AG20443 (cell line): ENCODE data around the gene SLC6A7.
A peak's percentile ranks its signal among the peaks of the same experiment; 100 is the strongest.
"Not testable (repeated sequence)": the region's sequence is repeated elsewhere in the genome, so short reads cannot be mapped to it uniquely, and the experiment has no call there.

Experiments used
- DNase-seq: peaks from one replicate; pipeline ENCODE4 v3.0.0; 2012; ENCODE audit warnings: low spot score, mixed read lengths

Gene SLC6A7

GRCh38 chr5:150241298-150242160 lies 51.7 kb downstream of the SLC6A7 start:
- no peak for DNase-seq

GRCh38 chr5:150242251-150242894 lies 52.5 kb downstream of the SLC6A7 start:
- DNase-seq, result no peak

DNA sequence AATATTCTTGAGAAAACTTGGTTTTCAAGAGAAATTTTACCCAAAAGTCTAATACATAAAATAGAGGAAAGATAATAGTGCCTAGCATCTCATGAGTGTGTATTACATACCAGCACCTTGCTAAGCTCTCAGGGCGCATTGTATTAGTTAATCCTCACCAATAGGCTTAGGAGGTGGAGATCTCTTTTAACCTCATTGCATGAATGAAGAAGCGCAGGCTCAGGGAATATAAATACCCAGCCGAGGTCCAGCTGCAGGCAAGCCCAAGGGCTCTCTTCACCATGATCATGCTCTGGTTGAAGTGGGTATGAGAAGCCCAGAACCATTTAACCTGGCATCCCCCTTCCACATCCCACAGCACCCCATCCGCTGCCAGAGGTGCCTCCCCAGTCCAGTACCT lies 53.7 kb downstream of the SLC6A7 start:
- DNase-seq, result no peak

DNA sequence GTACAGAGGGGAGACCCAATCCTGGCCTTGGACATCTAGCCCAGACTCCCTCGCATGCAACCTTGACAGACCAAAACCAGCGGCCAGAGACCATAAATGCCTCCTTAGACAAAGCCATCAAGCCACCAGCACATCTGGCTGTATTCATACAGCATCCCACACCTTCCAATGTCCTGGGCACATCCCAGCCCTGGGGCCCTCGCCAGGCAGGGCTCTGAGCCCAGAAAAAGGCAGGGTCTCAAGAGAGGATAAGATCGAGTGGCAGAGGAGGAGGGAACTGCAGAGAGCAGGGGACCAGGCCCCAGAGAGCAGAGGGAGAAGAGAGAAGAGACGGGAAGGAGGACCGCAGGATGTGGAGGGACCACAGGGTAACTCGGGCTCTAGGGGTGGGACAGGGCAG lies 54.3 kb downstream of the SLC6A7 start:
- no peak for DNase-seq

DNA sequence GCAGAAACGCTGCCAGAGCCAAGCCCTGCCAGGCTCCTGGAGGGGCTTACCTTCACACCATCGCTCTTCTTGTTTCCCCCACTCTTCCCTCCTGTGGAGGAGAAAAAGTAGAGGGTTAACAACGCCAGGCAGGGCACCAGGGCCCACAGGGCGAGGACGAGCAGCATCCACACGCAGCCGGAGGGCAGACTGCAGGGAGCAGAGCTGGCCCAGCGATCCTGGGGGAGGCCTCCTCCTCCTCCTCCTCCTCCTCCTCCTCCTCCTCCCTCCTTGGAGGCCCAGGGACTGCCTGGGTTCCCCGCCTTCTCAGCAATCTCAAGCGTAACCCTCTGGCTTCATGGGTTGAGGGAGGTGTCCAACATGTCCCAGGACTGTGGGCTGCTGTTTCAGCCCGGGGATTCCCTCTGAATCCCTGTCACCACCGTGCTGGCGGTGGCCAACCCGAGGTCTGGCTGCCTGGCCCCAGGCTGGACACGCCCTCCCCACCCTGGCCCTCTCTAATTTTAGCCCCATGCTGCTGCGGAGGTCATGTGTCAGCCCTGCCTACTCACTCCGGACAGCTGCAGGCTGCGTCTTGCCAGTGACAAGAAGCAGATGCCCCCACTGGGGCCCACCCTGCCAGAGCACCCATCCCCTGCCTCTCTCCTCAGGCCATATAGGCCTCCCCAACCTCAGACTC lies 55.4 kb downstream of the SLC6A7 start:
- peak; percentile 92 for DNase-seq

GRCh38 chr5:150245808-150246207 lies 55.9 kb downstream of the SLC6A7 start:
- no peak for DNase-seq

DNA sequence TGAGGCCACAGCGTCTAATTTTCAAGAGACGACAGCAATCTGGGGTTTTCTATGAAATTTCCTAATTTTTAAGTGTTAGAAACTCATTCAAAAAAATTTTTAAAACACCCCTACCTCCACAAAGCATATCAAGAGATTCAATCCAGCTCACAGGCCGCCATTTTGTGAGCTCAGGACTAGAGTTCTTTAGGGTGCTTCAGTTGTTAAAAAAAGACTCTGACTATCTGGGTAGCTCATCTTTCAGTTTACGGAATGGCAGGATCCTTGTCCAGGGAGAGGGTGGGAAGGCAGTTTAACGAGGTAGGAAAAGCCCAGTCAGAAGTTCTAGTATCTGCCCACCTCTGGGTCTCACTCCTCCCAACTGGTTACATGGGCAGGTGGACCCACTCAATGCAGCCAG lies 56.6 kb downstream of the SLC6A7 start:
- DNase-seq, result no peak

- DNase-seq, result no peak
These were observed 57.0 kb downstream of the SLC6A7 start for GRCh38 chr5:150246835-150247234.

DNA sequence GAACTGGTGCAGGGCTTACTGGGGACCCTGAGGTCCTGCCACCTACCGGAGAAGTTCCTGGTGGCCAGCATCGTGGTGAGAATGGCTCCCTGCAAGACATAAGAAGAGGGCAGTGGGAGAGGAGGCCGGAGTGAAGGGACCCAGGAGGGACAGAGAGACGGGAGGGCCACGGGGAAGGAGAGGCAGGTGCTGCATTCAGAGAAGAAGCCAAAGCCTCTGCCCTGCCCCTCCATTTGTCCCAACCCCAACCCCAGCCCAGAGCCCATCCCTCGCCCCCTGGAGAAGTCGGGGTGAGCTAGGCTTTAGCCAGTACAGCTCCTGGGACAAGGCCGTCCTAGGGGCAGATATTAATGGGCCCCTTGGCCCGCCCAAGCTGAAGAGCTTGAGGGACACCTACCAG lies 57.9 kb downstream of the SLC6A7 start:
- no peak for DNase-seq

DNA sequence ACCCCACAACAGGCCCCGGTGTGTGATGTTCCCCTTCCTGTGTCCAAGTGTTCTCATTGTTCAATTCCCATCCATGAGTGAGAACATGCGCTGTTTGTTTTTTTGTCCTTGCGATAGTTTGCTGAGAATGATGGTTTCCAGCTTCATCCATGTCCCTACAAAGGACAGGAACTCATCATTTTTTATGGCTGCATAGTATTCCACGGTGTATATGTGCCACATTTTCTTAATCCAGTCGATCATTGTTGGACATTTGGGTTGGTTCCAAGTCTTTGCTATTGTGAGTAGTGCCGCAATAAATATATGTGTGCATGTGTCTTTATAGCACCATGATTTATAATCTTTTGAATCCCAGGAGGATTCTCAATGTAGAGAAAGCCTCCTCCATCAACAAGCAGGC lies 58.6 kb downstream of the SLC6A7 start:
- DNase-seq, result not testable (repeated sequence)

DNA sequence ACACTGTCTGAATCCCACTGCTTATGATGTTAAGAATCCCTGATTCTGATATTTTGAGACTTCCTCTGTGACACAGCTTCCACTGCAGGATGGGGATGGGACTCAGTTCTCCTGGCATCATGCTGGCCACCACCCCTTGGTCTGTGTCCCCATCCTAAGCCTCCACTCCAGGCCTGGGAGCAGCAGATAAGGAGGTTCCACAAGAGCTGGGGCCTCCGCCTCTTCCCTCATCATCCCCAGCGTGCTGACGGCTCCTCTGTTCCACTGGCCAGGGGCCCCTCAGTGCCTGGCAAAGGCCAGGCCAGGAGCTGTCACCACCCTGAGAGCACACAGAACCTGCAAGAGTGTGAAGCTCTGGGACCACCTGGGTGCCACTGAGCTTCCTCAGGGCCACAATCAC lies 59.1 kb downstream of the SLC6A7 start:
- no peak for DNase-seq

DNA sequence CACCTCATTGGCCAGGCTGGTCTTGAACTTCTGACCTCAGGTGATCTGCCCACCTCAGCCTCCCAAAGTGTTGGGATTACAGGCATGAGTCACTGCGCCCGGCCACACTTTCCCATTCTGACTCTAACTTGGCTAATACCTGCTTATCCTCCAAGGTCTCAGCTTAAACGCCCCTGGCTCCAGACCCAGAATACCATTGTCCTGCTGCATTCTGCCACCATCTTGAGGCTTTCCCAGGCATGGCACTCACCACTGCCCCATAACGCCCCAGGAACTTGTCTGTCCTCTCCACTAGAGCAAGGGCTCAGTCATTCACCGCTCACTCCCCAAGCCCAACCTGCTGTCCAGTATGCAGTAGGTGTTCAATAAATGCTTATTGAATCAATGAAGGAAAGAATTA lies 59.9 kb downstream of the SLC6A7 start:
- DNase-seq, result no peak

DNA sequence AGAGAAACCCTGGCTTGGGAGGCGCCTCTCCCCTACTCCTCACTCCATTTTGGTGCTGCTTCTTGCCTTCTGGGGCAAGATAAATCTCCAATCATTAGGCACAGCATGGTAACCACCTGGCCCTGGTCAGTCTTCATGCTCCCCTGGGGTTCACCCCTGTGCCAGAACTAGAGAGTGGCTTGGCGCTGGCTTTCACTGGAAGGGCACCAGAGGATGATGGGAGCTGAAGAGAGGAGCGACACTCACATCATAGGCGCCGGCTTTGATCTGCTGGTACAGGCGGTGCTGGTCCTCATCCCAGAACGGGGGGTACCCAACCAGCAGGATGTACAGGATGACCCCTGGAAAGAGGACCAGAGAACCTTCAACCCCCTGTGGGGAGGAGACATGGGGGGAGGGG lies 61.6 kb downstream of the SLC6A7 start:
- no peak for DNase-seq

- no peak for DNase-seq
These were observed 62.6 kb downstream of the SLC6A7 start for GRCh38 chr5:150252489-150252888.

DNA sequence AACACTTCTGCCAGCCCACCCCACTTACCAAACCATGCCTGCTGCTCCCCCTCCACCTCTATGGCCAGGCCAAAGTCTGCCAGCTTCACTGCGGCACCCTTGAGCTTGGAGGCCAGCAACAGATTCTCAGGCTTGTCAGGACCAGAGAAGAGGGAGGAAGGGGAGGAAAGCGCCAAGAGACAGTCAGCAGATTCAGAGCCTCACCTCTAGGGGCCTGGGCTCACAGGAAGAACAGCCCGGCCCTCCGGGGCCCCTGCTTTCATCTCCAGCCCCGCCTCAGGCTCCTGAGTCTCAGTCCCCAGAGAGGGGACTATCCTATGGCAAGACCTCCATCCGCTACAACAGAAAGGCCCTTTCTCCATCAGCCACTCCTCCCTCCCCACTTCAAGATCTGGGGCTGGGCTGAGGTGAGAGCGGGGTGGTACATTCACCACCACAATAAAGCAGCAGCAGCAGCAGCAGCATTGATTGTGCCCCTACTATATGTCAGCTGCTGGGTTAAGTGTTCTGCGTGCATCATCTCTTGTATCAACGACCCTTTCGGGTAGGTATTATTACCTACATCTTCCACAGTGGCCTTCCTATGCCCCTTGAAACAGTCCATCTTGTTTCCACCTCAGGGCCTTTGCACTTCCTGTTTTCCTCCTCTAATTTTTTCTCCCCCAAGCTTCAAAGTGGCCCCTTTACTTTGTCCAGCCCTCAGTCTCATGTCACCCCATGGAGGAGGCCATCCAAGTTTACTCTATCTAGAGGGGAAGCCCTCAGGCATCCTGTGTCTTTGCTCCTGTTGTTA lies 63.8 kb downstream of the SLC6A7 start:
- DNase-seq, result no peak

GRCh38 chr5:150254363-150254762 lies 64.5 kb downstream of the SLC6A7 start:
- no peak for DNase-seq

- no peak for DNase-seq
These were observed 64.9 kb downstream of the SLC6A7 start for GRCh38 chr5:150254774-150255173.

- DNase-seq, result no peak
These were observed 66.0 kb downstream of the SLC6A7 start for GRCh38 chr5:150255659-150256409.

- DNase-seq, result no peak
These were observed 66.7 kb downstream of the SLC6A7 start for GRCh38 chr5:150256410-150257064.

- no peak for DNase-seq
These were observed 67.6 kb downstream of the SLC6A7 start for GRCh38 chr5:150257424-150257823.

DNA sequence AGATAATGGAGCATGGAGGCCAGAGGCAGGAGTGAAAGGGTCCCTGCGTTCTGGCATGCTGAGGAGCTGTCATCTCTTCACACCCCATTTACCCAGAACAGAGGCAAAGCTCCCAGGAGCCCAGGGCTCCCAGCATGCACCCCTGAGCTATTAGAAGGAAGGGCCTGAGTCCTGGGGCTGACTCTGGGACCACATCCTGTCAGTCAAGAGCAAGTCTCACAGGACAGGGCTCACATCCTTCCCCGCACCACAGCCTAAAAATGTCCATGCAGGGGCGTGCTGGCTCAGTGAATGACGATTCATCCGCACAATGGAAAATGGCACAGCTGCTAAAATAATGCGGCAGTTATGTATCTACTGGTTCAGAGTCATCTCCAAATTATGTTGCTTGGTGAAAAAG lies 68.3 kb downstream of the SLC6A7 start:
- no peak for DNase-seq
